ENCODE data around the gene JPT2. TPM values are rescaled to one million over a fixed set of nuclear protein-coding genes. Genes with fewer than 3 reads are reported as not detected.

Gene JPT2
- total and polyA plus RNA-seq, 10 of the 15 experiments (the other 5 are each of a cell fraction or from before 2014, with no cell fraction given), result 11.7 to 78.4 (median 48.4) TPM

DNA sequence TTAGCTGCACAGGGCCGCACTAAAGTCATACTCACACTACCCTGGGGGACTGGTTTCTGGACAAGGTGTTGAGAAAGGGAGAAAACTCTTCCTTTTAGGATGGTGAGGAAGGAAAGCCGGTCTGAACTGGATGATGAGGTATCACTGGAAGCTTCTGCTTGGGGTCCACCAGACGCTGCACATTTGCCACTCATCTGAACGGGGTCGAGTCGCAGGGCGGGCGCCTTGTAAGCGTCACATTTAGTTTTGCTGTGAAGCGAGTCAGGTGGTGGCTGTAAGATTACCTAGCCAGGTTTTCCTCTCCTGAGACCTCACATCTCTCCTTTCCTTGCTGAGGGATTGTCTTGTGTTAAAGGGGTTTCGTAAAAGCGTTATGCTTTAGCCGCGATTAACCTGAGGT lies 2.3 kb downstream of the JPT2 start:
- ChIA-PET POLR2A (no interaction called here), SMC1A (ENCODE audit: uncharacterized antibody, unreplicated experiment) (no interaction called here), CTCF (interaction anchor here (1.4 kb wide), 1 partner anchor 25 kb away, joined by 4 read pairs; the partner anchor contains the start of gene MAPK8IP3), RAD21 (ENCODE audit: unreplicated experiment) (no interaction called here)
- Histone ChIP-seq H3K27ac (ENCODE audit: control insufficient read depth, insufficient read depth) (no peak overlapping the region), H3K36me3 (ENCODE audit: control insufficient read depth in 2 of 2, insufficient read depth in 2 of 2, low read length in 1 of 2) (peaks cover 1 to 4% of the 10 kb centered on the region in 2 experiments; a peak in 2 of 4 replicates), H3K9ac (ENCODE audit: control insufficient read depth, insufficient read depth, low read length) (no peak overlapping the region), H3K4me3 (0 out of 2 replicates have a peak overlapping the region, but pooled peaks have one; percentile 22), H4K20me1 (ENCODE audit: control insufficient read depth, insufficient read depth) (peaks cover 4% of the 10 kb centered on the region; the same call in 1 of the 2 replicates), H3K27me3 (replicated peaks in 1 of 2; ENCODE audit: control insufficient read depth in 2 of 2, insufficient read depth in 2 of 2, low read length in 1 of 2) (no peaks in the 10 kb centered on the region), H3K4me1 (ENCODE audit: control insufficient read depth, insufficient read depth, low read length) (no peaks in the 10 kb centered on the region; the same call in 1 of the 2 replicates), H3K79me2 (ENCODE audit: control insufficient read depth, insufficient read depth, low read length) (peaks cover 44% of the 10 kb centered on the region), H2AFZ (ENCODE audit: control insufficient read depth, low read depth, low read length) (no peak overlapping the region), H3K4me2 (ENCODE audit: control insufficient read depth, insufficient read depth) (peak overlapping the region; percentile 92), H3K9me3 (replicated peaks; ENCODE audit: control insufficient read depth, insufficient read depth, low read length) (no peaks in the 10 kb centered on the region)
- in situ Hi-C loops (cut with MboI), result no loop called here
- intact Hi-C loops (cut with micrococcal nuclease; ENCODE audit: unreplicated experiment), result no loop called here
- FAIRE-seq (no peak), DNase-seq (ENCODE audit: low read depth, low spot score) (no peak), ATAC-seq (no peak)
- no peak for TF ChIP-seq NR2C1 (IDR thresholded peaks at IDR 0.05)
- no peak for TF ChIP-seq RAD51 (IDR thresholded peaks at IDR 0.05)
- TF ChIP-seq GATAD2B (conservative IDR thresholded peaks at IDR 0.05; ENCODE audit: low read depth), result no peak
- no peak for TF ChIP-seq SMARCA5 (IDR thresholded peaks at IDR 0.05)
- no peak for TF ChIP-seq YY1 (IDR thresholded peaks at IDR 0.05; ENCODE audit: low read depth, low read length)
- no peak for TF ChIP-seq DPF2 (IDR thresholded peaks at IDR 0.05)
- TF ChIP-seq SP1 (IDR thresholded peaks at IDR 0.05; ENCODE audit: low read depth, low read length), result no peak
- TF ChIP-seq CREB1 (IDR thresholded peaks at IDR 0.05; ENCODE audit: low read depth), result no peak
- TF ChIP-seq, protein P1, sequence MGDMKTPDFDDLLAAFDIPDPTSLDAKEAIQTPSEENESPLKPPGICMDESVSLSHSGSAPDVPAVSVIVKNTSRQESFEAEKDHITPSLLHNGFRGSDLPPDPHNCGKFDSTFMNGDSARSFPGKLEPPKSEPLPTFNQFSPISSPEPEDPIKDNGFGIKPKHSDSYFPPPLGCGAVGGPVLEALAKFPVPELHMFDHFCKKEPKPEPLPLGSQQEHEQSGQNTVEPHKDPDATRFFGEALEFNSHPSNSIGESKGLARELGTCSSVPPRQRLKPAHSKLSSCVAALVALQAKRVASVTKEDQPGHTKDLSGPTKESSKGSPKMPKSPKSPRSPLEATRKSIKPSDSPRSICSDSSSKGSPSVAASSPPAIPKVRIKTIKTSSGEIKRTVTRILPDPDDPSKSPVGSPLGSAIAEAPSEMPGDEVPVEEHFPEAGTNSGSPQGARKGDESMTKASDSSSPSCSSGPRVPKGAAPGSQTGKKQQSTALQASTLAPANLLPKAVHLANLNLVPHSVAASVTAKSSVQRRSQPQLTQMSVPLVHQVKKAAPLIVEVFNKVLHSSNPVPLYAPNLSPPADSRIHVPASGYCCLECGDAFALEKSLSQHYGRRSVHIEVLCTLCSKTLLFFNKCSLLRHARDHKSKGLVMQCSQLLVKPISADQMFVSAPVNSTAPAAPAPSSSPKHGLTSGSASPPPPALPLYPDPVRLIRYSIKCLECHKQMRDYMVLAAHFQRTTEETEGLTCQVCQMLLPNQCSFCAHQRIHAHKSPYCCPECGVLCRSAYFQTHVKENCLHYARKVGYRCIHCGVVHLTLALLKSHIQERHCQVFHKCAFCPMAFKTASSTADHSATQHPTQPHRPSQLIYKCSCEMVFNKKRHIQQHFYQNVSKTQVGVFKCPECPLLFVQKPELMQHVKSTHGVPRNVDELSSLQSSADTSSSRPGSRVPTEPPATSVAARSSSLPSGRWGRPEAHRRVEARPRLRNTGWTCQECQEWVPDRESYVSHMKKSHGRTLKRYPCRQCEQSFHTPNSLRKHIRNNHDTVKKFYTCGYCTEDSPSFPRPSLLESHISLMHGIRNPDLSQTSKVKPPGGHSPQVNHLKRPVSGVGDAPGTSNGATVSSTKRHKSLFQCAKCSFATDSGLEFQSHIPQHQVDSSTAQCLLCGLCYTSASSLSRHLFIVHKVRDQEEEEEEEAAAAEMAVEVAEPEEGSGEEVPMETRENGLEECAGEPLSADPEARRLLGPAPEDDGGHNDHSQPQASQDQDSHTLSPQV (IDR thresholded peaks at IDR 0.05), result no peak
- TF ChIP-seq SMC3 (IDR thresholded peaks at IDR 0.05; ENCODE audit: borderline replicate concordance, low read length), result no peak
- TF ChIP-seq SRF (IDR thresholded peaks at IDR 0.05; ENCODE audit: low read depth in 2 of 2, low read length in 2 of 2), result no peak
- no peak for TF ChIP-seq ZNF622 (IDR thresholded peaks at IDR 0.05)
- TF ChIP-seq, protein P2, sequence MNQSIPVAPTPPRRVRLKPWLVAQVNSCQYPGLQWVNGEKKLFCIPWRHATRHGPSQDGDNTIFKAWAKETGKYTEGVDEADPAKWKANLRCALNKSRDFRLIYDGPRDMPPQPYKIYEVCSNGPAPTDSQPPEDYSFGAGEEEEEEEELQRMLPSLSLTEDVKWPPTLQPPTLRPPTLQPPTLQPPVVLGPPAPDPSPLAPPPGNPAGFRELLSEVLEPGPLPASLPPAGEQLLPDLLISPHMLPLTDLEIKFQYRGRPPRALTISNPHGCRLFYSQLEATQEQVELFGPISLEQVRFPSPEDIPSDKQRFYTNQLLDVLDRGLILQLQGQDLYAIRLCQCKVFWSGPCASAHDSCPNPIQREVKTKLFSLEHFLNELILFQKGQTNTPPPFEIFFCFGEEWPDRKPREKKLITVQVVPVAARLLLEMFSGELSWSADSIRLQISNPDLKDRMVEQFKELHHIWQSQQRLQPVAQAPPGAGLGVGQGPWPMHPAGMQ (IDR thresholded peaks at IDR 0.05; ENCODE audit: borderline replicate concordance), result no peak
- TF ChIP-seq, protein P3, sequence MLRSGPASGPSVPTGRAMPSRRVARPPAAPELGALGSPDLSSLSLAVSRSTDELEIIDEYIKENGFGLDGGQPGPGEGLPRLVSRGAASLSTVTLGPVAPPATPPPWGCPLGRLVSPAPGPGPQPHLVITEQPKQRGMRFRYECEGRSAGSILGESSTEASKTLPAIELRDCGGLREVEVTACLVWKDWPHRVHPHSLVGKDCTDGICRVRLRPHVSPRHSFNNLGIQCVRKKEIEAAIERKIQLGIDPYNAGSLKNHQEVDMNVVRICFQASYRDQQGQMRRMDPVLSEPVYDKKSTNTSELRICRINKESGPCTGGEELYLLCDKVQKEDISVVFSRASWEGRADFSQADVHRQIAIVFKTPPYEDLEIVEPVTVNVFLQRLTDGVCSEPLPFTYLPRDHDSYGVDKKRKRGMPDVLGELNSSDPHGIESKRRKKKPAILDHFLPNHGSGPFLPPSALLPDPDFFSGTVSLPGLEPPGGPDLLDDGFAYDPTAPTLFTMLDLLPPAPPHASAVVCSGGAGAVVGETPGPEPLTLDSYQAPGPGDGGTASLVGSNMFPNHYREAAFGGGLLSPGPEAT (IDR thresholded peaks at IDR 0.05; ENCODE audit: low read depth), result no peak
- no TSS peak for BruUV-seq (replicated peaks)
- WGBS (ENCODE audit: insufficient coverage, insufficient replicate concordance, low lambda C conversion rate, missing lambda C conversion rate), result 96% methylated on average over 14 of the region's 14 CpGs
